T-helper 2 cell treated with Interferon-gamma antibody and Interleukin-4, amounts not matched to agents 5 μg/mL and 100 μg/mL, for 36 hours (primary cell): ENCODE results near the gene PARP15.
A peak's percentile ranks its signal among the peaks of the same experiment; 100 is the strongest.

Experiments
- DNase-seq: peaks from one replicate; pipeline ENCODE4 v3.0.0; 2021; ENCODE audit warnings: low spot score
- H3K27ac Mint-ChIP-seq: one replicate; pipeline ENCODE4 v1.8.0; 2021; ENCODE audit warnings: mild to moderate bottlenecking, mixed read lengths
- H3K27me3 Mint-ChIP-seq: one replicate; pipeline ENCODE4 v1.8.0; 2021; ENCODE audit warnings: low read depth, mixed read lengths
- H3K36me3 Mint-ChIP-seq: one replicate; pipeline ENCODE4 v1.8.0; 2021; ENCODE audit warnings: low read depth, mixed read lengths
- H3K4me1 Mint-ChIP-seq: one replicate; pipeline ENCODE4 v1.8.0; 2021; ENCODE audit warnings: low read depth, mixed read lengths
- H3K4me3 Mint-ChIP-seq: one replicate; pipeline ENCODE4 v1.8.0; 2022; ENCODE audit warnings: mild to moderate bottlenecking, moderate library complexity, mixed read lengths
- H3K9me3 Mint-ChIP-seq: one replicate; pipeline ENCODE4 v1.8.0; 2021; ENCODE audit warnings: mixed read lengths

Gene PARP15

GRCh38 chr3:122586098-122586497 lies 8.6 kb downstream of the PARP15 start:
- Mint-ChIP-seq H3K36me3 (peaks cover 54% of the 10 kb centered on the region), H3K27ac (no peak overlapping the region), H3K9me3 (peaks cover 30% of the 10 kb centered on the region), H3K4me3 (no peak overlapping the region), H3K27me3 (no peaks in the 10 kb centered on the region), H3K4me1 (peaks cover 5% of the 10 kb centered on the region)
- DNase-seq = no peak

- DNase-seq = no peak
- Mint-ChIP-seq H3K4me1 (peaks cover 5% of the 10 kb centered on the region), H3K27me3 (no peaks in the 10 kb centered on the region), H3K27ac (no peak overlapping the region), H3K36me3 (peaks cover 46% of the 10 kb centered on the region), H3K9me3 (peaks cover 22% of the 10 kb centered on the region), H3K4me3 (no peak overlapping the region)
These were observed 9.5 kb downstream of the PARP15 start for GRCh38 chr3:122586773-122587485.

DNA sequence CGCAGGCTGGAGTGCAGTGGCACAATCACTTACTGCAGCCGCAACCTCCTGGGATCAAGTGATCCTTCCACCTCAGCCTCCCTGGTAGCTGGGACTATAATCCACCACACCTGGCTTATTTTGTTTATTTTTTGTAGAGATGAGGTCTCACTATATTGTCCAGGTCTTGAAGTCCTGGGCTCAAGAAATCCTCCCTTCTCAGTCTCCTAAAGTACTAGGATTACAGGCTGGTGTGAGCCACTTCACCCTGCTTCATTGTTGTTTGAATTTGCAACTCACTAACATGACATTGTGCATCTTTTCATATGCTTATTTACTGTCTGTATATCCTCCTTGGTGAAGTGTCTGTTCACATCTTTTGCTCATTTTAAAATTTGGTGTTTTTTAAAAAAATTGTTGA lies 10.1 kb downstream of the PARP15 start:
- DNase-seq = no peak
- Mint-ChIP-seq H3K9me3 (peaks cover 19% of the 10 kb centered on the region), H3K27me3 (no peaks in the 10 kb centered on the region), H3K4me3 (no peak overlapping the region), H3K4me1 (peaks cover 5% of the 10 kb centered on the region), H3K36me3 (peaks cover 43% of the 10 kb centered on the region), H3K27ac (no peak overlapping the region)

GRCh38 chr3:122589297-122589696 lies 11.8 kb downstream of the PARP15 start:
- H3K27me3 Mint-ChIP-seq = no peaks in the 10 kb centered on the region
- no peak overlapping the region for H3K4me3 Mint-ChIP-seq
- H3K4me1 Mint-ChIP-seq = peaks cover 5% of the 10 kb centered on the region
- H3K9me3 Mint-ChIP-seq = peaks cover 4% of the 10 kb centered on the region
- no peak for DNase-seq
- peaks cover 28% of the 10 kb centered on the region for H3K36me3 Mint-ChIP-seq
- H3K27ac Mint-ChIP-seq = no peak overlapping the region

DNA sequence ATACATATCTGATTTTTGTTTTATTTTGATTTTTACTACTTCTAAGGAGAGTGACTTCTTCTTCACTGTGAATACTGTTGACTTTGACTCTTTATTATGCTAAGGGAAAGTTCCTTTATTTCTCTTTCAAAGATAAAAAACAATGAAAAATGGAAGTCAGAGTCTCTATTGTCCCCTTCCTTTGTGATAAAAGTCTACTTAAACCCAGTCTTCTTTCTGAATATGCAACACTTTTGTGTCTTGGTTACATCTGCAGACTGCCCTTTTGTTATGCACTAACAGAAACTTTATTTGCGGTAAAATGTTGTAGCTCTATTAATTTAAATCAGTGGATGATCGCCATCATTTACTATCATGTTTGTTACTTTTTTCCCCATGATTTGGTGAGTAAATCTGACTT lies 13.2 kb downstream of the PARP15 start:
- Mint-ChIP-seq H3K27me3 (no peaks in the 10 kb centered on the region), H3K27ac (no peak overlapping the region)

GRCh38 chr3:122594025-122594424 lies 16.6 kb downstream of the PARP15 start:
- Mint-ChIP-seq H3K36me3 (peaks cover 14% of the 10 kb centered on the region), H3K27me3 (no peaks in the 10 kb centered on the region), H3K9me3 (peaks cover 3% of the 10 kb centered on the region), H3K4me1 (peaks cover 5% of the 10 kb centered on the region), H3K4me3 (no peak overlapping the region), H3K27ac (no peak overlapping the region)
- no peak for DNase-seq

More for the DNA sequence above, 13.2 kb downstream of the PARP15 start:
- H3K9me3 Mint-ChIP-seq = peaks cover 3% of the 10 kb centered on the region
- no peak overlapping the region for H3K4me3 Mint-ChIP-seq
- DNase-seq = no peak
- H3K36me3 Mint-ChIP-seq = peaks cover 19% of the 10 kb centered on the region
- peaks cover 5% of the 10 kb centered on the region for H3K4me1 Mint-ChIP-seq

DNA sequence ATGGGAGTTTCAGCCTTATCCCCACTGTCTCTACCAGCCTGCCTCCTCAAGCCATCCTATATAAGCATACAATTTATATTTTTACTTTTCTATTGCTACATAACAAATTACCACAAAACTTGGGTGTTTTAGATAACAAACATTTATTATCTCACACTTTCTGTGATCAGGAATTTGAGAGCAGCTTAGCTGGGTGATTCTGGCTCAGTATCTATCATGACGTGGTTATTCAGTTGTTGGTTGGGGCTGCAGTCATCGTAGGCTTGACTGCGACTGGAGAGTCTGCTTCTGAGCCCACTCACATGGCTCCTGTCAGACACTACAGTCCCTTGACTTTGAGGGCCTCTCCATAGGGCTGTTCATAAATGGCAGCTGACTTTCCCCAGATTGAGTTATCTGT lies 20.7 kb downstream of the PARP15 start:
- peaks cover 18% of the 10 kb centered on the region for H3K36me3 Mint-ChIP-seq
- no peak for DNase-seq
- H3K27ac Mint-ChIP-seq = no peak overlapping the region
- H3K4me1 Mint-ChIP-seq = peaks cover 5% of the 10 kb centered on the region
- H3K4me3 Mint-ChIP-seq = no peak overlapping the region
- H3K27me3 Mint-ChIP-seq = no peaks in the 10 kb centered on the region
- no peaks in the 10 kb centered on the region for H3K9me3 Mint-ChIP-seq

GRCh38 chr3:122598556-122598955 lies 21.1 kb downstream of the PARP15 start:
- H3K36me3 Mint-ChIP-seq = peaks cover 22% of the 10 kb centered on the region
- H3K27me3 Mint-ChIP-seq = no peaks in the 10 kb centered on the region
- DNase-seq = no peak
- H3K4me1 Mint-ChIP-seq = peaks cover 6% of the 10 kb centered on the region
- no peak overlapping the region for H3K4me3 Mint-ChIP-seq
- no peak overlapping the region for H3K27ac Mint-ChIP-seq
- H3K9me3 Mint-ChIP-seq = no peaks in the 10 kb centered on the region

GRCh38 chr3:122602011-122602710 lies 24.7 kb downstream of the PARP15 start:
- H3K4me3 Mint-ChIP-seq = no peak overlapping the region
- H3K27ac Mint-ChIP-seq = no peak overlapping the region
- DNase-seq = no peak
- H3K27me3 Mint-ChIP-seq = no peaks in the 10 kb centered on the region
- H3K4me1 Mint-ChIP-seq = peaks cover 6% of the 10 kb centered on the region
- no peaks in the 10 kb centered on the region for H3K9me3 Mint-ChIP-seq
- H3K36me3 Mint-ChIP-seq = peaks cover 23% of the 10 kb centered on the region

GRCh38 chr3:122603056-122603455 lies 25.6 kb downstream of the PARP15 start:
- Mint-ChIP-seq H3K27me3 (no peaks in the 10 kb centered on the region), H3K4me3 (no peak overlapping the region), H3K27ac (no peak overlapping the region), H3K4me1 (peaks cover 6% of the 10 kb centered on the region), H3K36me3 (peaks cover 27% of the 10 kb centered on the region), H3K9me3 (no peaks in the 10 kb centered on the region)
- no peak for DNase-seq

DNA sequence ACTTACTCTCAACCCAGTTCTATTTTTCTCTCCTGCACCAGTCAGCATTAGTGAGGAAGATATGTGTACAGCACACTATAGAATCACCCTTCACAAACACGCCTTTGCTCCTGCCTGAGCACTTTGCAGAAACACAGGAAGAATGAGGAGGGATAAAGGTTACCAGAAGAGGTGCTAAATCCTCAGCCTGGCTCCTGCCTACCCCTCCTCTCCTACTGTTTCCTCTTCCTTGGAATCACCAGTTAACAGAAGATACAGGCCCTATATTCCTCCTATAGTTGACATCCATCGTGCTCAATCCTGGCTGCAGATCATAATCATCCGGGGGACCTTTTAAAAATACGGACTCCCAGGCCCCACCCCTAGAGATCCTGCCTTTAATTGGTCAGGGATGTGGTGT lies 28.9 kb downstream of the PARP15 start:
- Mint-ChIP-seq H3K36me3 (peaks cover 42% of the 10 kb centered on the region), H3K4me1 (peaks cover 20% of the 10 kb centered on the region), H3K27me3 (no peaks in the 10 kb centered on the region), H3K4me3 (no peak overlapping the region), H3K27ac (no peak overlapping the region), H3K9me3 (peaks cover 8% of the 10 kb centered on the region)
- no peak for DNase-seq

GRCh38 chr3:122608916-122609315 lies 31.5 kb downstream of the PARP15 start:
- no peak for DNase-seq
- Mint-ChIP-seq H3K27ac (peak overlapping the region; percentile 76), H3K27me3 (no peaks in the 10 kb centered on the region), H3K36me3 (peaks cover 44% of the 10 kb centered on the region), H3K9me3 (peaks cover 12% of the 10 kb centered on the region), H3K4me3 (peak overlapping the region; percentile 35), H3K4me1 (peaks cover 19% of the 10 kb centered on the region)

- peak overlapping the region; percentile 73 for H3K4me3 Mint-ChIP-seq
- peaks cover 19% of the 10 kb centered on the region for H3K4me1 Mint-ChIP-seq
- peak; percentile 40 for DNase-seq
- H3K36me3 Mint-ChIP-seq = peaks cover 45% of the 10 kb centered on the region
- H3K27ac Mint-ChIP-seq = peak overlapping the region; percentile 92
- H3K27me3 Mint-ChIP-seq = no peaks in the 10 kb centered on the region
- H3K9me3 Mint-ChIP-seq = peaks cover 12% of the 10 kb centered on the region
These were observed 32.5 kb downstream of the PARP15 start for GRCh38 chr3:122609798-122610559.

DNA sequence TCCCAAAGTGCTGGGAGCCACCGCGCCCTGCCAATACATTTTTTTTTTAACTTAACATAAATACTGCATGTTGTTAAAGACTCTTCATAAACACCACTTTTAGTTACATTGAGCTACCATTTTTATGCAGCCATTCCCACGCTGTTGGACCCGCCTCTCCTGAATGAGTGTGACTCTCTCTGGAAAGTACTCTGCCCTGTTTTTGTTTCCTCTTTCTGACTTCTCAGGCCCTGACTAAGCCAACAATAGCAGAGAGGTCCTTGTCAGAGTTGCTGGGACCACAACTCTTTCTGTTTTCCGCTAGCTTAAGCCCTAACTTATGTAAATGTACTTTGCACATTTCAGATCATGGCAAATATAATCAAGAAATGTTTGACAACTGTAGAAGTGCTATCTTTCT lies 35.2 kb downstream of the PARP15 start:
- Mint-ChIP-seq H3K9me3 (peaks cover 12% of the 10 kb centered on the region), H3K27me3 (no peaks in the 10 kb centered on the region), H3K4me1 (peaks cover 20% of the 10 kb centered on the region), H3K27ac (peak overlapping the region; percentile 31), H3K36me3 (peaks cover 55% of the 10 kb centered on the region), H3K4me3 (no peak overlapping the region)
- no peak for DNase-seq
